Renal pelvis (tissue), 4 donors: ENCODE results near the gene NTRK2. TPM values are rescaled to one million over a fixed set of nuclear protein-coding genes. Genes with fewer than 3 reads are reported as not detected.
"Not testable (repeated sequence)": the region's sequence is repeated elsewhere in the genome, so short reads cannot be mapped to it uniquely, and the experiment has no call there.

Source experiments
- DNase-seq: peaks from one replicate; pipeline ENCODE4 v3.0.0-alpha.2; 2013
- polyA plus RNA-seq, 3 donors: library from polyadenylated mRNA; unstranded; fragments of 120-200 nt; gene quantifications; one replicate each; pipeline ENCODE4 v1.2.1, GENCODE V29; 2013; ENCODE audit not compliant: insufficient read length in 3 of 3

NTRK2 gene
- polyA plus RNA-seq, 3 donors: 81.1 to 111 (median 97.1) TPM

DNA sequence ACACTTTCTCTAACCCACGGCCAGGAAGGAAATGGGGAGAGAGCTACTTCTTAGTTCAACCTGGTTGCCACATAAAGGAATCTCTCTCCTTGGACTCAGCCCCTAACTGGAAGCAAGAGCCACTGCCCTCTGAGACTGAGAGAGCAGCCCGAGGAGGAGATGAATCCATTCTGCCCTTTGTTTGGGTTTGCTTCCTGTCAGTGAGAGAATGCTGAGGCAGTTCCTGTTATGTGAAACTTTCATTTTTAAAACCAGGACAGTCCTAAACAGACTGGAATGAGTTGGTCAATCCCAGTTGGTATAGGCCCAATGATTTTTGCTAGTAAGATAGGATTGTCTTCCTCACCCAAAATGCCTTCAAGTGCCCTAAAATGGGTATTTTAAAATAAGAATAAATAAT, 205.1 kb downstream of the NTRK2 start:
- DNase-seq: no peak

DNA sequence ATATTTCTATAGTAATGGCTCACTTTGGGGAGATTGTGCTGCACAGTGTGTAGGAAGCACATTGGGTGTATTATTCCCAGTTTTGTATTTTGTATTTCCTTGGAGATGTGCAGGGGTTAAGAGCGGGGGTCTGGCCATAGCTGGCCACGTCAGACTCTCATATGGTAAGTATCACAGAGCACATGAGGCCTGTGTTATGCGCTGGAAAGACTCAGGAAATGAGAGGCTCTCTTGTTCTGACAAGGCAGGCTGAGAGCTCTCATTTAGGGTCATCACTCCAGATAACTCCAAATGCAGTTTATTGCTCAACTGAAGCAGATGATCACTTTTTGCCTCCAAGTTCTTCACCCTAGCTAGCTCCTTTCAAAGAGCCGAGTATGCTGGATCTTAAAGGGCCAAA, 205.7 kb downstream of the NTRK2 start:
- DNase-seq: peak; percentile 45

DNA sequence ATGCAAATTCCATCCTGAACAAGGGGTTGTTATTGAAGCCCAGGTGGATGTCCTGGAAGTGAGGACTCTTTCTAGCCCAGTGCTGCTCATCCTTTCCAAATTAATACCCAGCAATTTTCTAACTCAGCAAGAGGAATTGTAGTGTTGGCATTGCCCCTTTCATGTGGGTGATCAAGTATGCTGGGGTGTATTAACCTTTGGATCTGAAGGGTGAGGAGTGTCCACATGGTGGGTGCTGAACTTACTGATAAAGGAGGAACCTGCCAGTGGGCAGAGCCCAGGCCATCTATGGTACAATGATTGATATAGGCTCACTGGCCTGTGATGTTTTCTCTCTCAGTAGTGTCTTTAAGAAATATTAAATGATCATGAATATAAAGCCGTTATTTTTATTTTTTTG, 210.1 kb downstream of the NTRK2 start:
- DNase-seq: no peak

- no peak for DNase-seq
Measured at GRCh38 chr9:84880835-84881234, 211.3 kb downstream of the NTRK2 start.

- DNase-seq: no peak
Measured at GRCh38 chr9:84886866-84887265, 217.3 kb downstream of the NTRK2 start.

DNA sequence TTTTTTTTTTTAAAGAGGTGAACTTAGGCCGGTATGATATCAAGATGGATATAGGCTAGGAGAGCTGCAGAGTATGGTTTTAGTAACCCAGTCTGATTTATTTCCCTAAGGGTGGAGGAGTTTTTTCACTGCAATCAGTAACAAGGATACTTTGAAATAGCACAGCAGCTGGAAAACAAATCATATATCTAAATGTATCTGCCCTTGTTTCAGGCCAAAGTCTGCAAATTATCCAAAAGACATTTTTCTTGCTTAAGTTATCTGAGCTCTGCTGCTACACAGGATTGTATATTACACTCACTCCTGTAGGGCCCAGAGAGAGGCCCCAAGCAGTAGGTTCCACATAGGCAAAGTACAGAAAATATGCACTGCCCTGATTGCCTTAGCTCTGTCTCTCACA, 222.4 kb downstream of the NTRK2 start:
- DNase-seq: peak; percentile 53

GRCh38 chr9:84893419-84894128, 224.0 kb downstream of the NTRK2 start:
- DNase-seq: no peak

DNA sequence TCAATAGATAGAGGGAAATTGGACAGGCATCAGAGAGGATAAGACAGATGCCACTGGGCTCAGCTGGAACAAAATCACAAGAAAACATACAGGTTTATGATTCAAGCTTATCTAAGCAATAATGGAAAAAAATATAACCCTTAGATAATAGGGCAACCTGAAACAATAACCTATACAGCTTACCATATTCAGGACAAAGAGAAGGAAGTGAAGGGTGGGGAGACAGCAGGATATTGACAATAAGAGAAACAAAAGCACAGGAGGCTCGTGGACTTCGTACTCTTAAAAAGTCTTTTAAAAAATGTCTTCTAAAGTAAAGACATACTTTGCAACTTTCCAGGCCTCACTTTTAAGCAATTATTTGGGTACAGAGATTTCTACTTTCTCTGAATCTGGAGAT, 225.3 kb downstream of the NTRK2 start:
- no peak for DNase-seq

- DNase-seq: no peak
Measured at GRCh38 chr9:84897362-84898094, 228.0 kb downstream of the NTRK2 start.

- DNase-seq: no peak
Measured at GRCh38 chr9:84898188-84898587, 228.7 kb downstream of the NTRK2 start.

- not testable (repeated sequence) for DNase-seq
Measured at GRCh38 chr9:84898618-84899017, 229.1 kb downstream of the NTRK2 start.

DNA sequence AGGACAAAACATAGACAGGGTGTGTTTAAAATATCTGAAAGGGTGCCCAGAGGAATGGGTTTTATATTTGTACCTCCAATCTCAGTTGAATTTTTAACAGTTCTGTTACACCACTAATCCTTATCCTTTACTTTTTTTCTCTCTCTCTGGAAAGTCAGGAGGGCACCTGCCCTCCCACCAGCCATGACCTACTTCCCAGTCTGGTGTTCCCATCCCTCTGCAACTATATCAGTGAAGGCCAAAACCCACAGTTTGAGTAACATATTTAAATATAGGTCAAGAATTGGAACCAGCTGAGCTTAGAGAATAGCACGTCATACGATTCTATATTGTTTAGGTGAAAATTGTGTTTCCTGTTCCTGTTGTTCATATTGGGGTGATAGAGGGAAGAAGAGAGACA, 229.8 kb downstream of the NTRK2 start:
- no peak for DNase-seq

- no peak for DNase-seq
Measured at GRCh38 chr9:84900421-84900820, 230.9 kb downstream of the NTRK2 start.

- DNase-seq: no peak
Measured at GRCh38 chr9:84903963-84904362, 234.4 kb downstream of the NTRK2 start.

DNA sequence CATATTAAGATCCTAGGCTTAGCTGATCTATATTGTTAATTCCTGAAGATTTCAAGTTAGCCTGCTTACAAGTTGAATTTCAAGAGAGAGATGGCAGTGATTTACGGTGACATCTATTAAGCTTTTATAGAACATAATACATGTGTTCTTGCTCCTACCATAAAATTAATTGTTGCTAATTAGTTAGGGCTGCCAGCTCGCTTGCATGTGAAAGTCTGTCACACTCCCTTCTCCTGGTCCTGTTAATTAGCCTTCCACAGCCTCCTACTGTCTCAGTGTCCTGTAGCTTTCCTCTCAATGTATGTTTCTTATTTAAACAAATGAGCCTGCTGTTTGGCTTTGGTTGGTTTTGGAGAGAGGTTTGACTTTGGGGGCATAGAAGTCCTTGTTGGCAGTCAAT, 247.2 kb downstream of the NTRK2 start:
- DNase-seq: no peak

DNA sequence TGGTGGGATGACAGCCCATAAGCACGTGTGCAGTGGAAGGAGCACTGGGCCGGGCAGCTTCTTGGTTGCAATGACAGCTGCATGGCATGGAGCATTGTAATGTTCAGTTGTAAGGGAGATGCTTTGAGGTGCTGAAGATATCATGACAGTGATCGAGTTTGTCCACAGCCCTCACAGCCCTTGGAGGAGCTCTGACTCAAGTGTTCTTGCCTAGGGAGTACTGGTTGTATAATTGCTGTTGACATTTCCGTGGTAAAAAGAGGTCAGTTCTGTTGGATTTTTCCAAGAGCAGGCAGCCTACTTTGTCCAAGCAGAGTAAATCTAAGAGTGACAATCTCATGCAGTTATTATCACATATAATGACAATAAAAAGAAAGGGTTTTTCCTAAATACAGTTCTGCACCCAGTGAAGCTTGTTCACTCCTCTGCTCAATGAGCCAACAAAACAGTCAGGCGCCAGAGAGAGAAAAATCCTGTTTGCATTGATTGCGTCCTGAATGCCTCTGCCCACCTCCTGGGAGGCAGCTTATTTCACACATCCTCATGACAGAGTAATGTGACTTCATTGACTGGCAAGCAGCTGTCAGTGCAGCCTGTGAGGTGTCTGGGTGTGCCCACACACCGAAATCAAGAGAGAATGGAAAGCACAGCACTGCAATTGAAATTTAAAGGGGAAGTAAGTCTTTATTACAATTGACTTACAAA, 248.0 kb downstream of the NTRK2 start:
- DNase-seq: no peak

GRCh38 chr9:84919440-84919839, 249.9 kb downstream of the NTRK2 start:
- DNase-seq: no peak

DNA sequence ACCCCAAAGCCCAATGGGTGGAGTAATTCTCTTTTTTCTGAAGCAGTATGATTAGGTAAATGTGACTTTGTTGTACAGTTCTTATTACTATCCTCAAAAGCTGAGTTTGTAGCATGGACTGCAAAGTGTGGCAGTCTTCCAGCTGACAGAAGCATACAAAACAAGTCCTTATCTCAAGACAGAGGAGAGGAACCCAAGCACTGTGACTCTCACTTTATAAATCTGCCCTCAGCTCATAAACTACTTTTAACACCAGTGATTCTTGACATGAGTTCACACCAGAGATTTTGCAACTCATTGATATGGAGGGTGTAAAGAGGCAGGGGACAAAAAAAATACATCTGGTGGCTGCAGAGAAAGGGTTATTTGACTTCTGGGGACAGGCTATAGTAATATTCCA, 251.6 kb downstream of the NTRK2 start:
- DNase-seq: no peak

DNA sequence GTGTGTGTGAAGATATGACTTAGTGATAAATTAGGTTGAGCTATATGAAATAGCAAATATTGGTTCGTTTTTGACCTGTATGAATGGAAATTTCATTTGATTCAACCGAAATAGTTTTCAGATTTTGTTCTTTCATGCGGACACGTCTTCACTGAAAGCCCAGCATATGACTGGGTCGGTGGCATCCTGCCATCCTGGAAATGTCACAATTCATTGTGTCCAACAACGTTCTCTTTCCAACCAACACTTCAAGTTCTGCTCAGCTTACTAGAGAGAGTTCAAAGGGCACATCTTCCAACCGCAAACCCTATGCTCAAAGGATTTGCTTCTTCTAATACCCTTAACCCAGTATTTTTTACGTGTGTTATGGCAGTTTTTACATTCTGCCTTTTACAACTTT, 252.5 kb downstream of the NTRK2 start:
- DNase-seq: no peak

DNA sequence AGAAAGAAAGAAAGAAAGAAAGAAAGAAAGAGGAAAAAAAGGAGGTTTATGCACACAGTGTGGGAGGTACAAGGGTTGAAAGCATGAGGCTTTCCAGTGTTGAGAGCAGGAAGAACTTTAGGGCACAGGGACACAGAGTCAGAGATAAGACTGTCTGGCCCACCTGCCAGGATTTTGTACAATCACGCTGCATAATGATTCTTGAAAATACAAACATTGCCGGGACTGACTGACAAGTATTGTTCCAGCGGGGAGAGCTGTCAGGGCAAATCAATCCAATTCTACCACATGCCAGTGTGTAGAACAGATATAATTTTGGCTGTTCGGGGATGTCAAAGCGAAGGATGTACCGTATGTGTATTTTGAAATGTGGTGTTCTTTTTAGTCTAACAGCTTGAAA, 254.7 kb downstream of the NTRK2 start:
- DNase-seq: no peak

DNA sequence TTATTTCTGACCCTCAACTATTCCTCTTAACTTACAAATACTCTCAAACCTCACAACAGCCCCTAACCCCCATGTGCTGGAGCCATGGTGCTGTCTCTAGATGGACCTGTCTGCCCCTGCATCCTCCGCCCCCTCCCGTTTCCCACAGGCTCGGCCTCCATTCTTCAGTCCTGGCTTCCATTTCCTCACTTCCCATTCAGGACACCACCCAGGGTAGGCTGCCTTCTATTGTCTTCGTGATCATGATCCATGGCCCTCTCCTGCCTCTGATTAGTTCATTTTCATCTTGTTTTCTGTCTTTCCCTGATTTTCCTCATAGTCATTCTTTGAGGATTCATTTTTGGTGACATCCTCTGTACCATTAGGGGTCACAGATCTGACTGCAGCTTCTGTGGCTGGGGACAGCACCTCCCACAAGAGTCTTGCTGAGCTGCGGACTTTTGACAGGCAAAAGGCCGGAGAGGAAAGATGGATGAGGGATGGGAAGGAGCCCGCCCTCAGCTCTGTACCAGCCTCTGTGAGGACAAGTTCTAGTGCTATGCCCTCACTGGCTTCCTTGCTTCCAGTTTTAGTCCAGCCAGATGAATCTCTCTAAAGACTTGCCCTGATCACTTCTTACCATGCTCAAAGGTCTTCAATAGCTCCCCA, 255.8 kb downstream of the NTRK2 start:
- DNase-seq: no peak

- DNase-seq: no peak
Measured at GRCh38 chr9:84926793-84927192, 257.3 kb downstream of the NTRK2 start.

- no peak for DNase-seq
Measured at GRCh38 chr9:84928419-84928818, 258.9 kb downstream of the NTRK2 start.
